ENCODE data around the gene ACADS.

Gene ACADS

DNA sequence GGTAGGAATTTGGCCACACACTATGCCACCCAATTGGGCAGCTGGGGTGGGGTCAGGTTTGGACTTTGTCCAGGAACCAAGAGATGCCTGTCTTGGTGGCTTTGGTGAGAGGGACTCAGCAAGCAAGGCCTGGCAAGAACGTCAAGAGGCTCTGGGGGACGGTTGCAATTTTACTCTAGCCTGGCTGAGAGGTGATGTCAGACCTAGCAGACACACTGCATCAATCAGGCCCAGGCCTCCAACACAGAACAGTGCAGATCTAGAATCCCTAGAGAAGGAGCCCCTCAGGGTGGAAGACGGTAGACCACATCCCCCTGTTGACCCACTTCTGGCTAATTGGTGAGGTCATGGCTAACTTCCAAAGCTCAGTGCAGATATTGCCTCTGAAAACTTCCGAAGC lies 17.0 kb upstream of the ACADS start:
- H3F3A ChIP-seq (ENCODE audit: insufficient read depth, low read length): peaks cover 3% of the 10 kb centered on the region; the same call in 1 of the 2 replicates
- H4K20me1 ChIP-seq (ENCODE audit: insufficient read depth, low read length): no peaks in the 10 kb centered on the region
- peaks cover 29% of the 10 kb centered on the region for H3K4me1 ChIP-seq (ENCODE audit: insufficient read depth, low read length, severe bottlenecking)
- no peak overlapping the region for H3K4me2 ChIP-seq (ENCODE audit: low read length)
- no peak overlapping the region for H3K4me3 ChIP-seq (ENCODE audit: low read depth, low read length, poor library complexity, severe bottlenecking)
- H3K36me3 ChIP-seq (ENCODE audit: insufficient read depth, low read length): peaks cover 9% of the 10 kb centered on the region; the same call in 1 of the 2 replicates
- H3K27me3 ChIP-seq (ENCODE audit: insufficient read depth, low read length): no peaks in the 10 kb centered on the region
- H3K9me3 ChIP-seq (ENCODE audit: low read length): no peaks in the 10 kb centered on the region
- H3K27ac ChIP-seq (ENCODE audit: low read depth, low read length, poor library complexity, severe bottlenecking): no peak overlapping the region
- H3K9me2 ChIP-seq (ENCODE audit: low read depth, low read length): no peaks in the 10 kb centered on the region
- no peak overlapping the region for H2AFZ ChIP-seq (ENCODE audit: low read length)
- no peaks in the 10 kb centered on the region for H3K79me2 ChIP-seq (ENCODE audit: insufficient read depth, low read length)
- no peak overlapping the region for H3K9ac ChIP-seq (ENCODE audit: low read length)
- TF ChIP-seq EZH2 (IDR thresholded peaks at IDR 0.05; ENCODE audit: borderline replicate concordance, low read length): no peak
- TF ChIP-seq, protein P1, sequence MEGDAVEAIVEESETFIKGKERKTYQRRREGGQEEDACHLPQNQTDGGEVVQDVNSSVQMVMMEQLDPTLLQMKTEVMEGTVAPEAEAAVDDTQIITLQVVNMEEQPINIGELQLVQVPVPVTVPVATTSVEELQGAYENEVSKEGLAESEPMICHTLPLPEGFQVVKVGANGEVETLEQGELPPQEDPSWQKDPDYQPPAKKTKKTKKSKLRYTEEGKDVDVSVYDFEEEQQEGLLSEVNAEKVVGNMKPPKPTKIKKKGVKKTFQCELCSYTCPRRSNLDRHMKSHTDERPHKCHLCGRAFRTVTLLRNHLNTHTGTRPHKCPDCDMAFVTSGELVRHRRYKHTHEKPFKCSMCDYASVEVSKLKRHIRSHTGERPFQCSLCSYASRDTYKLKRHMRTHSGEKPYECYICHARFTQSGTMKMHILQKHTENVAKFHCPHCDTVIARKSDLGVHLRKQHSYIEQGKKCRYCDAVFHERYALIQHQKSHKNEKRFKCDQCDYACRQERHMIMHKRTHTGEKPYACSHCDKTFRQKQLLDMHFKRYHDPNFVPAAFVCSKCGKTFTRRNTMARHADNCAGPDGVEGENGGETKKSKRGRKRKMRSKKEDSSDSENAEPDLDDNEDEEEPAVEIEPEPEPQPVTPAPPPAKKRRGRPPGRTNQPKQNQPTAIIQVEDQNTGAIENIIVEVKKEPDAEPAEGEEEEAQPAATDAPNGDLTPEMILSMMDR (IDR thresholded peaks at IDR 0.05; ENCODE audit: low read length): no peak

DNA sequence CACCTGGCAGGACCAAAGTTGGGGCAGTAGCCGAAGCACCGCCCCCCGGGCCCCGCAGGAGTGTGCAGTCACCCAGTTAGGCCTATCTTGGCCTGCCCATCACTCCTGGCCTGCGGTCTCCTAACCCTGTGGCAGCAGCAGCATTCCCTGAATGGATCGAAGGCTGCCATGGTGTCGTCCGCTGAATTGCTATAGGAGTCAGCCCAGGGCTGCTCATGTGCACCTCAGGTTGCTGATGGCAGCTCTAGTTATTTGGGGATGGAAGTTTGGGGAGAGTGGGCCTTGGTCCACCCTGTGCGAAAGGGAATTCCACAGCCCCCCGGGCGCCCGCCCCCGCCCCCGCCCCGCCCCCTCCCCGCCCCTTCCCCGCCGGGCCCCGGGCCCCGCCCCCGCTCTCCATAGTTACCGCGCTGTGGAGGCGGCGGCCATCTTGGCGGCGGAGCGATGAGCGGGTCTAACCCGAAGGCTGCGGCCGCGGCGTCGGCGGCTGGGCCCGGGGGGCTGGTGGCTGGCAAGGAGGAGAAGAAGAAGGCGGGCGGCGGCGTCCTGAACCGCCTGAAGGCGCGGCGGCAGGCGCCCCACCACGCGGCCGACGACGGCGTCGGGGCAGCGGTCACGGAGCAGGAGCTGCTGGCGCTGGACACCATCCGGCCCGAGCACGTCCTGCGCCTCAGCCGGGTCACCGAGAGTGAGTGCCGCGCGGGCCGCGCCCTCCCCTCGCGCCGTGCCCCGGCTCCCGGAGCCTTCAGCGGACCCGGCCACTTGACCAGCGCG lies 15.4 kb upstream of the ACADS start, which contains the start of gene UNC119B:
Gene UNC119B (plus strand): TSS at position 428 of the 774 bp plus-strand sequence. CDS start 17 bp downstream, at position 445.
- Histone ChIP-seq H3K4me3 (ENCODE audit: low read depth, low read length, poor library complexity, severe bottlenecking) (peak within 1 kb of the TSS; percentile 89), H3K9me3 (ENCODE audit: low read length) (no peaks in the 10 kb centered on the region), H3K27me3 (ENCODE audit: insufficient read depth, low read length) (no peaks in the 10 kb centered on the region), H3K9ac (ENCODE audit: low read length) (peak within 1 kb of the TSS; percentile 91), H3F3A (ENCODE audit: insufficient read depth, low read length) (peaks cover 3% of the 10 kb centered on the region; the same call in 1 of the 2 replicates), H3K79me2 (ENCODE audit: insufficient read depth, low read length) (no peaks in the 10 kb centered on the region), H3K4me1 (ENCODE audit: insufficient read depth, low read length, severe bottlenecking) (peaks cover 29% of the 10 kb centered on the region), H3K9me2 (ENCODE audit: low read depth, low read length) (no peaks in the 10 kb centered on the region), H3K27ac (ENCODE audit: low read depth, low read length, poor library complexity, severe bottlenecking) (peak within 1 kb of the TSS; percentile 45), H4K20me1 (ENCODE audit: insufficient read depth, low read length) (no peaks in the 10 kb centered on the region), H2AFZ (ENCODE audit: low read length) (peak within 1 kb of the TSS; percentile 93; the same call in 1 of the 2 replicates), H3K36me3 (ENCODE audit: insufficient read depth, low read length) (peaks cover 18% of the 10 kb centered on the region; the same call in 1 of the 2 replicates), H3K4me2 (ENCODE audit: low read length) (peak within 1 kb of the TSS; percentile 90)
- no peak for TF ChIP-seq EZH2 (IDR thresholded peaks at IDR 0.05; ENCODE audit: borderline replicate concordance, low read length)
- TF ChIP-seq, protein P1 (IDR thresholded peaks at IDR 0.05; ENCODE audit: low read length): no peak

DNA sequence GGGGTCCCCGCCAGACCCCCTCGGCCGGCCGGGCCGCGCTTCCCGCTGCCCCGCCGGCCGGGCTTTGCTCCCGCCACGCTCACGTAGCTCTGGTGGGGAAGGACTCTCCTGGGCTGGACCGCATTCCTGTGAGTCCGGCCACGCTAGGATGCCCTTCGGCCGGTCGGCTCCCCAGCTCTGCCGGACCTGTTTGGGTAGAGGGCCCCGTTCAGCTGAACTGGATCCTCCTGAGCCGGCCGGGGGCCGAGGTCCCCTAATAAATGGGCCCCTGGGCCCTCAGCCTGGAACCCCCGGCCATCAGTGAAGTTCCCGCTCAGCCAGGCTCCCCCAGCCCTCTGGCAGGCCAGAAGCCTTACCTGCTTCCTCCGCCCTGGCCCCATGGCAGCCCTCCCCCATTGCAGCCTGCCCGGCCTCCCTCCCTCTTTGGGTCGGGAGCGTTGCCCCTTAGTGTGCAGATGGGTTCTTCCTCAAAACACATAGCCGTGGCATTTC lies 14.8 kb upstream of the ACADS start:
- H3K4me1 ChIP-seq (ENCODE audit: insufficient read depth, low read length, severe bottlenecking): peaks cover 29% of the 10 kb centered on the region
- no peaks in the 10 kb centered on the region for H3K9me3 ChIP-seq (ENCODE audit: low read length)
- H3K36me3 ChIP-seq (ENCODE audit: insufficient read depth, low read length): peaks cover 22% of the 10 kb centered on the region; the same call in 1 of the 2 replicates
- H4K20me1 ChIP-seq (ENCODE audit: insufficient read depth, low read length): no peaks in the 10 kb centered on the region
- no peaks in the 10 kb centered on the region for H3K79me2 ChIP-seq (ENCODE audit: insufficient read depth, low read length)
- TF ChIP-seq EZH2 (IDR thresholded peaks at IDR 0.05; ENCODE audit: borderline replicate concordance, low read length): no peak
- TF ChIP-seq, protein P1 (IDR thresholded peaks at IDR 0.05; ENCODE audit: low read length): no peak
- peaks cover 3% of the 10 kb centered on the region; the same call in 1 of the 2 replicates for H3F3A ChIP-seq (ENCODE audit: insufficient read depth, low read length)
- no peaks in the 10 kb centered on the region for H3K9me2 ChIP-seq (ENCODE audit: low read depth, low read length)
- H3K27me3 ChIP-seq (ENCODE audit: insufficient read depth, low read length): no peaks in the 10 kb centered on the region
- H2AFZ ChIP-seq (ENCODE audit: low read length): no peak overlapping the region
- peak overlapping the region; percentile 89 for H3K4me3 ChIP-seq (ENCODE audit: low read depth, low read length, poor library complexity, severe bottlenecking)
- peak overlapping the region; percentile 91 for H3K9ac ChIP-seq (ENCODE audit: low read length)
- H3K27ac ChIP-seq (ENCODE audit: low read depth, low read length, poor library complexity, severe bottlenecking): peak overlapping the region; percentile 45
- H3K4me2 ChIP-seq (ENCODE audit: low read length): peak overlapping the region; percentile 66
